ENCODE results near the gene DTHD1.

DTHD1 gene

GRCh38 chr4:36351082-36351666, 69.8 kb downstream of the DTHD1 start:
- peak; percentile 38 for DNase-seq

GRCh38 chr4:36353998-36354397, 72.6 kb downstream of the DTHD1 start:
- DNase-seq = no peak

- DNase-seq = no peak
Observed at GRCh38 chr4:36358173-36358572, 76.8 kb downstream of the DTHD1 start.

- DNase-seq = no peak
Observed at GRCh38 chr4:36360755-36361154, 79.3 kb downstream of the DTHD1 start.

GRCh38 chr4:36363024-36363423, 81.6 kb downstream of the DTHD1 start:
- no peak for DNase-seq

GRCh38 chr4:36374836-36375511, 93.6 kb downstream of the DTHD1 start:
- no peak for DNase-seq

- no peak for DNase-seq
Observed at GRCh38 chr4:36385951-36386571, 104.6 kb downstream of the DTHD1 start.

- DNase-seq = peak; percentile 8
Observed at GRCh38 chr4:36386691-36387090, 105.3 kb downstream of the DTHD1 start.

GRCh38 chr4:36388710-36389109, 107.3 kb downstream of the DTHD1 start:
- no peak for DNase-seq

GRCh38 chr4:36391411-36391810, 110.0 kb downstream of the DTHD1 start:
- DNase-seq = no peak

GRCh38 chr4:36392024-36392423, 110.6 kb downstream of the DTHD1 start:
- DNase-seq = no peak

GRCh38 chr4:36392916-36393315, 111.5 kb downstream of the DTHD1 start:
- DNase-seq = no peak
